PC-9 (cell line): ENCODE results near the gene GRIP1. TPM values are rescaled to one million over a fixed set of nuclear protein-coding genes. Genes with fewer than 3 reads are reported as not detected.

ENCODE experiments used
- BruUV-seq: library from RNA; stranded (reverse); fragments of 400-500 nt; replicated peaks from 2 replicates; lab custom pipeline; 2021; lab: Mats Ljungman, UMichigan
- CTCF ChIA-PET: fragments of 300-600 bp; sonication (Branson Sonifier 250); formaldehyde crosslinking; loops from one replicate; lab custom pipeline; 2022; ENCODE audit warnings: antibody characterized with exemption; lab: Charles Lee
- POLR2A ChIA-PET: fragments of 300-600 bp; sonication (Branson Sonifier 250); formaldehyde crosslinking; loops from one replicate; lab custom pipeline; 2022; ENCODE audit warnings: antibody characterized with exemption; ENCODE audit not compliant: unreplicated experiment; lab: Charles Lee
- DNase-seq, 2 experiments: peaks; one replicate each; pipeline versions ENCODE4 v3.0.0 to v3.0.0-alpha.2; 2015 to 2022; ENCODE audit warnings: mixed read lengths in 1 of 2
- H2AFZ ChIP-seq: fragments of 200-600 bp; sonication (generic); 2 replicates; pipeline ENCODE4 v1.8.1; 2017; ENCODE audit warnings: antibody characterized with exemption
- H3F3A ChIP-seq: fragments of 200-600 bp; sonication (generic); 2 replicates; pipeline ENCODE4 v1.8.1; 2017; ENCODE audit warnings: antibody characterized with exemption, mild to moderate bottlenecking, low read depth; ENCODE audit not compliant: insufficient read depth
- H3K27ac ChIP-seq: fragments of 200-600 bp; sonication (generic); 2 replicates; pipeline ENCODE4 v1.6.1; 2016; ENCODE audit warnings: mixed run types
- H3K27me3 ChIP-seq: fragments of 200-600 bp; sonication (generic); 2 replicates; pipeline ENCODE4 v1.6.1; 2016; ENCODE audit warnings: low read depth, mixed run types; ENCODE audit not compliant: insufficient read depth
- H3K36me3 ChIP-seq: fragments of 200-600 bp; sonication (generic); 2 replicates; pipeline ENCODE4 v1.6.1; 2016; ENCODE audit warnings: low read depth, mixed run types
- H3K4me1 ChIP-seq: fragments of 200-600 bp; sonication (generic); replicated peaks from 2 replicates; pipeline ENCODE4 v1.6.1; 2016; ENCODE audit warnings: mixed run types; ENCODE audit not compliant: insufficient read depth
- H3K4me2 ChIP-seq: fragments of 200-600 bp; sonication (generic); 2 replicates; pipeline ENCODE4 v1.6.1; 2017; ENCODE audit warnings: mixed run types
- H3K4me3 ChIP-seq: fragments of 200-600 bp; sonication (generic); 2 replicates; pipeline ENCODE4 v1.6.1; 2016; ENCODE audit warnings: mixed run types
- H3K79me2 ChIP-seq: fragments of 200-600 bp; sonication (generic); 2 replicates; pipeline ENCODE4 v1.6.1; 2017; ENCODE audit warnings: low read depth, mixed run types
- H3K9me2 ChIP-seq: fragments of 200-600 bp; sonication (generic); 2 replicates; pipeline ENCODE4 v1.8.1; 2017; ENCODE audit warnings: mild to moderate bottlenecking; ENCODE audit not compliant: insufficient read depth
- H3K9me3 ChIP-seq: fragments of 200-600 bp; sonication (generic); 2 replicates; pipeline ENCODE4 v1.8.1; 2016; ENCODE audit warnings: low read depth; ENCODE audit not compliant: insufficient read depth
- H4K20me1 ChIP-seq: fragments of 200-600 bp; sonication (generic); 2 replicates; pipeline ENCODE4 v1.8.1; 2017; ENCODE audit not compliant: insufficient read depth
- EZH2 ChIP-seq: fragments of 200-600 bp; sonication (generic); IDR thresholded peaks from 2 replicates; pipeline ENCODE4 v1.8.0; 2017; ENCODE audit warnings: antibody characterized with exemption, low read depth
- intact Hi-C: fragments of 100-400 bp; cut with micrococcal nuclease; formaldehyde crosslinking; loops from one replicate; pipeline ENCODE4 v1.10.0; 2022; ENCODE audit not compliant: unreplicated experiment
- total RNA-seq: library from RNA; stranded (reverse); gene quantifications from 2 replicates; pipeline ENCODE4 v1.2.3, GENCODE V29; 2021
- TF ChIP-seq, protein P1 (sequence below): fragments of 200-600 bp; sonication (generic); conservative IDR thresholded peaks from 2 replicates; pipeline ENCODE4 v1.6.1; 2017; ENCODE audit warnings: mixed run types, antibody characterized with exemption, mild to moderate bottlenecking, moderate library complexity

Gene GRIP1
- total RNA-seq, 1 experiment from 2014 or later, result 16.0 TPM

DNA sequence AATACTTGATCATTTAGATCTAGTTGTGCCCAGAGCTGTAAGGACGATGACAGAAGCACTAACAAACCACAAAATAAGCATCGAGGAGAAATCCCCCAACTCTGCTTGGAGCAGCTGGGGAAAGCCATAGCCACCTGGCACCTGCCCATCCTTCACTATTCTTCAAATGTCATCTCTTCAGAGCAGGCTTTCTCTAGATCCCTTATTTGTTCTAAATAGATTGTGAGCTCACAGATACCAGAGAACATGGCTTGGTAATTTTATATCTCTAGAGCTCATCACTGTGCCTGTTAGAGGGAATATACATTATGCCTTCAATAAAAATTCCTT is 50.9 kb downstream of the GRIP1 start:
- Histone ChIP-seq H3K4me1 (no peaks in the 10 kb centered on the region), H4K20me1 (no peaks in the 10 kb centered on the region), H3K9me2 (no peaks in the 10 kb centered on the region), H3K36me3 (no peaks in the 10 kb centered on the region), H3K4me2 (no peak overlapping the region), H3F3A (no peaks in the 10 kb centered on the region), H2AFZ (no peak overlapping the region), H3K79me2 (no peaks in the 10 kb centered on the region), H3K27me3 (no peaks in the 10 kb centered on the region), H3K9me3 (no peaks in the 10 kb centered on the region), H3K27ac (no peak overlapping the region), H3K4me3 (no peak overlapping the region)
- intact Hi-C loops, result no loop called here
- ChIA-PET POLR2A (no interaction called here), CTCF (no interaction called here)
- no peak for DNase-seq
- no TSS peak for BruUV-seq
- no peak for TF ChIP-seq EZH2
- TF ChIP-seq, protein P1, sequence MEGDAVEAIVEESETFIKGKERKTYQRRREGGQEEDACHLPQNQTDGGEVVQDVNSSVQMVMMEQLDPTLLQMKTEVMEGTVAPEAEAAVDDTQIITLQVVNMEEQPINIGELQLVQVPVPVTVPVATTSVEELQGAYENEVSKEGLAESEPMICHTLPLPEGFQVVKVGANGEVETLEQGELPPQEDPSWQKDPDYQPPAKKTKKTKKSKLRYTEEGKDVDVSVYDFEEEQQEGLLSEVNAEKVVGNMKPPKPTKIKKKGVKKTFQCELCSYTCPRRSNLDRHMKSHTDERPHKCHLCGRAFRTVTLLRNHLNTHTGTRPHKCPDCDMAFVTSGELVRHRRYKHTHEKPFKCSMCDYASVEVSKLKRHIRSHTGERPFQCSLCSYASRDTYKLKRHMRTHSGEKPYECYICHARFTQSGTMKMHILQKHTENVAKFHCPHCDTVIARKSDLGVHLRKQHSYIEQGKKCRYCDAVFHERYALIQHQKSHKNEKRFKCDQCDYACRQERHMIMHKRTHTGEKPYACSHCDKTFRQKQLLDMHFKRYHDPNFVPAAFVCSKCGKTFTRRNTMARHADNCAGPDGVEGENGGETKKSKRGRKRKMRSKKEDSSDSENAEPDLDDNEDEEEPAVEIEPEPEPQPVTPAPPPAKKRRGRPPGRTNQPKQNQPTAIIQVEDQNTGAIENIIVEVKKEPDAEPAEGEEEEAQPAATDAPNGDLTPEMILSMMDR, result no peak

DNA sequence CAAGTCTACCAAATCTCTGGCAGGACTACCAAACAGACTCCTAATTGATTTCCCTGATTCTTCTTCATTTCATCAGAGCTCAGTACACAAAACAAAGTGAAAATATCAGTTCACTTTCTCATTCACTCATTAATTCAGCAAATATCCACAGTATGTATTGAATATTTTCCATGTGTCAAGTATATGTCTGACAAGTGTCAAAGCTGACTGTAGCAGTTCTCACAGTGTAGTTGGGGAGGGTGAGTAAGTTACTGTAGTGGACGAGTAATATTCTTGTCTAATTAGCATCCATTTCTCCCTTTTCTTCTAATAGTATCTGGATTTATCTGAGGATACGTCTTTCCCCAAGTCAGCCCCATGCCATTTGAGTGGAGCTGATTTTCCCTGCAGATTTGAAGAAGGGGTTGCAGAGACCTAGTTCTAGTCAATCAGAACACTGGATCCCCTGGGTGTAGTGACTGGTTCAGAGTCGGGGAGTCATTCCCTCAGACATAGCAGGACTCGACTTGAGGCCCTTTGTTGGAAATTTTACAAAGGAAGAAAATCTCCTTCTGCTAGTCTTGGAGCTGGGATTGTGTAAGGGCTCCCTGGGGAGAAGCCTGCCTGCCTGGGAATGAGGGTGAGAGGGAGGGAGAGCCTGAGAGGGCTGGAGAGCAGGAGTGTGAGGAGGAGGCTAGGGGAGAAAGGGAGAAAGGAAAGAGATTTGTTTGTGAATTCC is 51.4 kb downstream of the GRIP1 start:
- CTCF ChIA-PET, result no interaction called here
- H3K4me3 ChIP-seq, result no peak overlapping the region
- H3K4me2 ChIP-seq, result no peak overlapping the region
- POLR2A ChIA-PET, result no interaction called here
- BruUV-seq, result no TSS peak
- H3K4me1 ChIP-seq, result no peaks in the 10 kb centered on the region
- no peaks in the 10 kb centered on the region for H3K9me2 ChIP-seq
- no peaks in the 10 kb centered on the region for H4K20me1 ChIP-seq
- TF ChIP-seq, protein P1, result no peak
- TF ChIP-seq EZH2, result no peak
- no peaks in the 10 kb centered on the region for H3F3A ChIP-seq
- H3K36me3 ChIP-seq, result no peaks in the 10 kb centered on the region
- H3K9me3 ChIP-seq, result no peaks in the 10 kb centered on the region
- H3K27me3 ChIP-seq, result no peaks in the 10 kb centered on the region
- intact Hi-C loops, result no loop called here
- H2AFZ ChIP-seq, result no peak overlapping the region
- H3K79me2 ChIP-seq, result no peaks in the 10 kb centered on the region
- no peak for DNase-seq
- no peak overlapping the region for H3K27ac ChIP-seq

DNA sequence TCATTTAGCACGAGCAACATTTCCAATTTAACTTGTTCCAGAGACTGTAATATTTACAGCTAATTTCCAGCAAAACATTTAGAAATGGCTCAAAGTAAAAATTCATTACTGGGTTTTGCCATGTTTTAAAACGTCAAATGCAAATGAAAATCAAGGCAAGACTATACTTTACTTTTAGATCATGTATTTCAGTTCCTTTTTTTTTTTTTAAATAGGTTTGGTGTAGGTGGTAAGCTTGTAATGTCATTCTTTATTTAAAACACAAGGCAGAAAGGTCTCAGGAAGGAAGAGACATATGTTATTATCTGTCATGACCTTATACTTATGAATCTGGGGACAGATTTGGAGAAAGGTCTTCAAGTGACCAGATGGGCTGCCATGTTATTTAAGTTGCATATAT is 54.1 kb downstream of the GRIP1 start:
- Histone ChIP-seq H3K4me2 (no peak overlapping the region), H3K79me2 (no peaks in the 10 kb centered on the region), H3K4me3 (no peak overlapping the region), H3K4me1 (no peaks in the 10 kb centered on the region), H3K27ac (no peak overlapping the region), H4K20me1 (no peaks in the 10 kb centered on the region), H3K36me3 (no peaks in the 10 kb centered on the region), H2AFZ (no peak overlapping the region), H3K27me3 (no peaks in the 10 kb centered on the region), H3K9me2 (no peaks in the 10 kb centered on the region), H3K9me3 (no peaks in the 10 kb centered on the region), H3F3A (no peaks in the 10 kb centered on the region)
- DNase-seq, result no peak
- intact Hi-C loops, result no loop called here
- ChIA-PET POLR2A (no interaction called here), CTCF (interaction anchor here (0.6 kb wide), 1 partner anchor 57 kb away, joined by 4 read pairs; no protein-coding TSS in a partner anchor)
- no peak for TF ChIP-seq EZH2
- TF ChIP-seq, protein P1, result no peak
- BruUV-seq, result no TSS peak
